T-helper 9 cell (primary cell): ENCODE measurements around the gene LTN1.

Source experiments
- DNase-seq: peaks from one replicate; pipeline ENCODE4 v3.0.0-alpha.2; 2020

LTN1 gene

GRCh38 chr21:28928578-28929420 lies 63.9 kb downstream of the LTN1 start:
- DNase-seq, result no peak

- no peak for DNase-seq
Measured at GRCh38 chr21:28927130-28927529, 65.5 kb downstream of the LTN1 start.

GRCh38 chr21:28923439-28923975 lies 69.2 kb downstream of the LTN1 start:
- no peak for DNase-seq

- DNase-seq, result no peak
Measured at GRCh38 chr21:28922368-28922767, 70.3 kb downstream of the LTN1 start.

- no peak for DNase-seq
Measured at GRCh38 chr21:28916150-28916893, 76.4 kb downstream of the LTN1 start.

GRCh38 chr21:28913071-28913470 lies 79.6 kb downstream of the LTN1 start:
- no peak for DNase-seq

GRCh38 chr21:28910280-28910887 lies 82.3 kb downstream of the LTN1 start:
- no peak for DNase-seq

GRCh38 chr21:28908351-28908750 lies 84.3 kb downstream of the LTN1 start:
- DNase-seq, result no peak

- DNase-seq, result no peak
Measured at GRCh38 chr21:28906841-28907240, 85.8 kb downstream of the LTN1 start.

- no peak for DNase-seq
Measured at GRCh38 chr21:28906236-28906635, 86.4 kb downstream of the LTN1 start.

GRCh38 chr21:28904961-28905435 lies 87.7 kb downstream of the LTN1 start:
- DNase-seq, result no peak

GRCh38 chr21:28903448-28903847 lies 89.2 kb downstream of the LTN1 start:
- DNase-seq, result no peak

GRCh38 chr21:28900481-28900880 lies 92.2 kb downstream of the LTN1 start:
- DNase-seq, result no peak

GRCh38 chr21:28899744-28900143 lies 92.9 kb downstream of the LTN1 start:
- no peak for DNase-seq

- no peak for DNase-seq
Measured at GRCh38 chr21:28899220-28899619, 93.5 kb downstream of the LTN1 start.

GRCh38 chr21:28893687-28894086 lies 99.0 kb downstream of the LTN1 start:
- no peak for DNase-seq

GRCh38 chr21:28892199-28893111 lies 100.2 kb downstream of the LTN1 start:
- no peak for DNase-seq

GRCh38 chr21:28885853-28886177 lies 106.9 kb downstream of the LTN1 start:
- DNase-seq, result no peak

- DNase-seq, result peak; percentile 79
Measured at GRCh38 chr21:28884976-28885852, 107.5 kb downstream of the LTN1 start.

GRCh38 chr21:28884481-28884880 lies 108.2 kb downstream of the LTN1 start:
- DNase-seq, result no peak

- no peak for DNase-seq
Measured at GRCh38 chr21:28883931-28884330, 108.7 kb downstream of the LTN1 start.
